OCI-LY7 (cell line): ENCODE results near the gene ENOX1. TPM values are rescaled to one million over a fixed set of nuclear protein-coding genes. Genes with fewer than 3 reads are reported as not detected.

ENCODE experiments used
- BruUV-seq: library from RNA; stranded (reverse); fragments of 400-500 nt; replicated peaks from 2 replicates; lab custom pipeline; 2021; lab: Mats Ljungman, UMichigan
- CTCF ChIA-PET: fragments of 300-600 bp; sonication (Branson Sonifier 250); formaldehyde crosslinking; loops from one replicate; lab custom pipeline; 2022; ENCODE audit warnings: antibody characterized with exemption; ENCODE audit not compliant: unreplicated experiment; lab: Charles Lee
- POLR2A ChIA-PET: fragments of 300-600 bp; sonication (Branson Sonifier 250); formaldehyde crosslinking; loops from one replicate; lab custom pipeline; 2022; ENCODE audit warnings: antibody characterized with exemption; lab: Charles Lee
- DNase-seq: peaks from one replicate; pipeline ENCODE4 v3.0.0-alpha.2; 2015; ENCODE audit warnings: low spot score
- H2AFZ ChIP-seq: fragments of 200-600 bp; sonication (generic), shearing (Covaris generic); 2 replicates; pipeline ENCODE4 v1.6.1; 2014; ENCODE audit warnings: mild to moderate bottlenecking, antibody characterized with exemption, low read length, moderate library complexity
- H3K27ac ChIP-seq: fragments of 200-600 bp; sonication (generic); 2 replicates; pipeline ENCODE4 v1.5.1; 2014; ENCODE audit warnings: mixed run types, low read depth, mild to moderate bottlenecking, moderate library complexity, low read length, inconsistent platforms; ENCODE audit not compliant: poor library complexity, severe bottlenecking
- H3K36me3 ChIP-seq: fragments of 200-600 bp; sonication (generic); 2 replicates; pipeline ENCODE4 v1.6.1; 2014; ENCODE audit warnings: mild to moderate bottlenecking, antibody characterized with exemption, low read length, moderate library complexity, mixed read lengths; ENCODE audit not compliant: insufficient read depth
- H3K4me1 ChIP-seq: fragments of 200-600 bp; sonication (generic); 2 replicates; pipeline ENCODE4 v1.5.1; 2014; ENCODE audit warnings: mild to moderate bottlenecking, low read length; ENCODE audit not compliant: insufficient read depth, poor library complexity, severe bottlenecking
- H3K4me2 ChIP-seq: fragments of 200-600 bp; sonication (generic); 2 replicates; pipeline ENCODE4 v1.6.1; 2014; ENCODE audit warnings: mild to moderate bottlenecking, low read length
- H3K4me3 ChIP-seq: fragments of 200-600 bp; sonication (generic); 2 replicates; pipeline ENCODE4 v1.5.1; 2014; ENCODE audit warnings: mild to moderate bottlenecking, low read depth, low read length; ENCODE audit not compliant: poor library complexity, severe bottlenecking
- H3K79me2 ChIP-seq: fragments of 200-600 bp; sonication (generic); 2 replicates; pipeline ENCODE4 v1.6.1; 2016; ENCODE audit warnings: low read depth, mild to moderate bottlenecking, low read length, moderate library complexity, mixed read lengths; ENCODE audit not compliant: insufficient read depth
- H3K9me2 ChIP-seq: fragments of 200-600 bp; sonication (generic); 2 replicates; pipeline ENCODE4 v1.6.1; 2016; ENCODE audit warnings: mild to moderate bottlenecking, low read length, mixed read lengths; ENCODE audit not compliant: insufficient read depth
- H3K9me3 ChIP-seq: fragments of 200-600 bp; sonication (generic); 2 replicates; pipeline ENCODE4 v1.6.1; 2014; ENCODE audit warnings: mild to moderate bottlenecking, mixed run types, low read length, mixed read lengths
- H4K20me1 ChIP-seq: fragments of 200-600 bp; sonication (generic); 2 replicates; pipeline ENCODE4 v1.6.1; 2014; ENCODE audit warnings: mild to moderate bottlenecking, antibody characterized with exemption, low read length, moderate library complexity, mixed read lengths; ENCODE audit not compliant: insufficient read depth
- EZH2phosphoT487 ChIP-seq: fragments of 200-600 bp; sonication (generic); IDR thresholded peaks from 2 replicates; pipeline ENCODE4 v1.6.1; 2018; ENCODE audit warnings: low read depth, borderline replicate concordance, mild to moderate bottlenecking, mixed run types, antibody characterized with exemption, low read length, moderate library complexity, mixed read lengths
- intact Hi-C: fragments of 100-400 bp; cut with micrococcal nuclease; formaldehyde crosslinking; loops from one replicate; pipeline ENCODE4 v1.10.0; 2022; ENCODE audit not compliant: unreplicated experiment
- total RNA-seq, 2 experiments: library from RNA; depleted of rRNA in 1 of 2; stranded (reverse); fragments of >200 nt in 1 of 2; shearing (Covaris generic) in 1 of 2; gene quantifications; 2 replicates each; pipeline ENCODE4 v1.2.3, GENCODE V29; 2014 to 2022
- TF ChIP-seq, protein P1 (sequence below): fragments of 200-600 bp; sonication (generic); conservative IDR thresholded peaks from 2 replicates; pipeline ENCODE4 v1.5.1; 2014; ENCODE audit warnings: mild to moderate bottlenecking, antibody characterized with exemption, low read length, moderate library complexity, mixed read lengths

The ENOX1 gene
- total RNA-seq, 2 experiments from 2014 or later, result 0.03 TPM; not detected in 1

DNA sequence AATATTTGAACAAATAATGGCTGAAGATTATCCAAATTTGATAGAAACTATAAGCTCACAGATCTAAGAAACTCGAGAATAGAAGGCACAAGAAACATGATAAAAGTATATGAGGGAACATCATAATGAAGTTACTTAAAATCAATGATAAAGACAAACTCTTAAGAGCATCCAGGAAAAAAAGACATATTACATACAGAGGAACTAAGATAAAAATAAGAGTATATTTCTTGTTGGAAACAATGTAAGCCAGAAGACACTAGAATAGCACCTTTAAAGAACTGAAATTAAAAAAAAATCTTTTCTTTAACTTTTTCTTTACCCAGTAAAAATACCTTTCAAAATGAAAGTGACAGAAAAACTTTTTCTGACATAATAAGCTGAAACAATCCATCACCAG is 407.0 kb downstream of the ENOX1 start:
- CTCF ChIA-PET, result no interaction called here
- intact Hi-C loops, result no loop called here
- no peaks in the 10 kb centered on the region for H3K79me2 ChIP-seq
- H3K27ac ChIP-seq, result no peak overlapping the region
- POLR2A ChIA-PET, result interaction anchor here (0.5 kb wide), 1 partner anchor 480 kb away, joined by 3 read pairs; no protein-coding TSS in a partner anchor
- H4K20me1 ChIP-seq, result no peaks in the 10 kb centered on the region
- H3K4me3 ChIP-seq, result no peak overlapping the region
- TF ChIP-seq EZH2phosphoT487, result no peak
- TF ChIP-seq, protein P1, sequence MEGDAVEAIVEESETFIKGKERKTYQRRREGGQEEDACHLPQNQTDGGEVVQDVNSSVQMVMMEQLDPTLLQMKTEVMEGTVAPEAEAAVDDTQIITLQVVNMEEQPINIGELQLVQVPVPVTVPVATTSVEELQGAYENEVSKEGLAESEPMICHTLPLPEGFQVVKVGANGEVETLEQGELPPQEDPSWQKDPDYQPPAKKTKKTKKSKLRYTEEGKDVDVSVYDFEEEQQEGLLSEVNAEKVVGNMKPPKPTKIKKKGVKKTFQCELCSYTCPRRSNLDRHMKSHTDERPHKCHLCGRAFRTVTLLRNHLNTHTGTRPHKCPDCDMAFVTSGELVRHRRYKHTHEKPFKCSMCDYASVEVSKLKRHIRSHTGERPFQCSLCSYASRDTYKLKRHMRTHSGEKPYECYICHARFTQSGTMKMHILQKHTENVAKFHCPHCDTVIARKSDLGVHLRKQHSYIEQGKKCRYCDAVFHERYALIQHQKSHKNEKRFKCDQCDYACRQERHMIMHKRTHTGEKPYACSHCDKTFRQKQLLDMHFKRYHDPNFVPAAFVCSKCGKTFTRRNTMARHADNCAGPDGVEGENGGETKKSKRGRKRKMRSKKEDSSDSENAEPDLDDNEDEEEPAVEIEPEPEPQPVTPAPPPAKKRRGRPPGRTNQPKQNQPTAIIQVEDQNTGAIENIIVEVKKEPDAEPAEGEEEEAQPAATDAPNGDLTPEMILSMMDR, result no peak
- no peaks in the 10 kb centered on the region for H3K9me2 ChIP-seq
- H3K36me3 ChIP-seq, result no peaks in the 10 kb centered on the region
- no peaks in the 10 kb centered on the region for H3K9me3 ChIP-seq
- no peak for DNase-seq
- no peak overlapping the region for H3K4me2 ChIP-seq
- no peak overlapping the region for H2AFZ ChIP-seq
- no peaks in the 10 kb centered on the region for H3K4me1 ChIP-seq
- no TSS peak for BruUV-seq

DNA sequence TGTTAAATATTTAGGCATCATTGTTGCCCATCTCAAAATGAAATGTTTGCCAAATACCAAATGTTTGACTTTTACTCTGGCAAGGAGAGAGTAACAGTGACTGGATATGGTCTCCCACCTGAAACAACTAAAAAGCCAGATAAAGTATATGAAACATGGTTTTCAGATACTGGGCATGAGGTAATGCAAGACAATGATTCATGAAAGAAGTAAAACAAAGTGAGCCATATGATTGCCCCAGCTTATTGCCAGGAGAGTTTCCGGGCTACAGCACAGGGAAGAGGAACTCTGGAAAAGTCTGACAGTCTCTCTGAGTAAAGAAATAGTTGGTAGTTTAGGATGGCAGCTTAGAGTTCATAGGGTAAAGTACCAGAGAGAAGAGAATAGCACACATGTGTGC is 408.8 kb downstream of the ENOX1 start:
- Histone ChIP-seq H3K4me2 (no peak overlapping the region), H2AFZ (no peak overlapping the region), H3K9me2 (no peaks in the 10 kb centered on the region), H3K9me3 (no peaks in the 10 kb centered on the region), H3K4me1 (no peaks in the 10 kb centered on the region), H3K27ac (no peak overlapping the region), H3K36me3 (no peaks in the 10 kb centered on the region), H3K79me2 (no peaks in the 10 kb centered on the region), H4K20me1 (no peaks in the 10 kb centered on the region), H3K4me3 (no peak overlapping the region)
- CTCF ChIA-PET, result no interaction called here
- TF ChIP-seq EZH2phosphoT487, result no peak
- TF ChIP-seq, protein P1, result no peak
- intact Hi-C loops, result no loop called here
- DNase-seq, result no peak
- POLR2A ChIA-PET, result no interaction called here
- BruUV-seq, result no TSS peak

DNA sequence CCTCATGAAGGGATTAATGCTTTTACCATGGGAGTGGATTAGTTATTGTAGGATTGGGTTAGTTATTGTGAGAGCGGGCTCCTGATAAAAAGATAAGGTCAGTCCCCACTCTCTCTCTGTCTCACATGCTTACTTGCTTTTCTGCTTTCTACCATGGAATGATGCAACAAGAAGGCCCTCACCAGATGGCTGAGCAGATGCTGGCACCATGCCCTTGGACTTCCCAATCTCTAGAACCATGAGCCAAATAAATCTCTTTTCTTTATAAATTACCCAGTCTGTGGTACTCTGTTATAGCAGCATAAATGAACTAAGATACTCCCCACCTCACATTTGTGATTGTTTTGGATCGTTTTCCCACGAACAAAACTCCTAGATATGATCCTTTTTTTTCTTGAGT is 409.6 kb downstream of the ENOX1 start:
- Histone ChIP-seq H3K9me3 (no peaks in the 10 kb centered on the region), H3K9me2 (no peaks in the 10 kb centered on the region), H2AFZ (no peak overlapping the region), H3K36me3 (no peaks in the 10 kb centered on the region), H3K4me2 (no peak overlapping the region), H4K20me1 (no peaks in the 10 kb centered on the region), H3K4me3 (no peak overlapping the region), H3K79me2 (no peaks in the 10 kb centered on the region), H3K4me1 (no peaks in the 10 kb centered on the region), H3K27ac (no peak overlapping the region)
- TF ChIP-seq, protein P1, result no peak
- no peak for TF ChIP-seq EZH2phosphoT487
- no TSS peak for BruUV-seq
- ChIA-PET POLR2A (no interaction called here), CTCF (no interaction called here)
- no peak for DNase-seq
- intact Hi-C loops, result no loop called here
